K562 (cell line): Measurements from ENCODE around the gene NLRP4.

ENCODE experiments used
- CHD1 ChIP-seq: fragments of 200-600 bp; sonication (generic); IDR thresholded peaks from one replicate; pipeline ENCODE4 v1.6.1; 2012; ENCODE audit warnings: mild to moderate bottlenecking, moderate library complexity, low read length, inconsistent platforms
- EZH2 ChIP-seq: IDR thresholded peaks from 2 replicates; pipeline ENCODE4 v1.6.1; 2012; ENCODE audit warnings: low read depth, mild to moderate bottlenecking, inconsistent platforms, low read length, borderline replicate concordance
- KAT7 ChIP-seq: sonication (generic); formaldehyde crosslinking; IDR thresholded peaks from 2 replicates; pipeline ENCODE4 v1.8.0; 2022; ENCODE audit warnings: missing genetic modification reagents, mild to moderate bottlenecking, borderline replicate concordance
- NR3C1 ChIP-seq: sonication (generic); formaldehyde crosslinking; IDR thresholded peaks from 2 replicates; pipeline ENCODE4 v1.8.1; 2022; ENCODE audit warnings: missing genetic modification reagents
- POLR2A ChIP-seq: fragments of 450-650 bp; conservative IDR thresholded peaks from 2 replicates; pipeline ENCODE4 v1.6.1; 2016
- SMARCB1 ChIP-seq: IDR thresholded peaks from 2 replicates; pipeline ENCODE4 v1.6.1; 2011; ENCODE audit warnings: improper control_type of control experiment, low read depth; ENCODE audit not compliant: insufficient read length
- TF ChIP-seq, protein P1 (sequence below): fragments of 250-450 bp; sonication (Bioruptor Pico); IDR thresholded peaks from 2 replicates; pipeline ENCODE4 v1.8.0; 2021; ENCODE audit warnings: borderline replicate concordance, mild to moderate bottlenecking, moderate library complexity; ENCODE audit not compliant: poor library complexity, severe bottlenecking
- TF ChIP-seq, protein P2 (sequence below), 3 experiments: IDR thresholded peaks in 2 of 3; conservative IDR thresholded peaks in 1 of 3; 2 replicates each; pipeline ENCODE4 v1.5.1; 2011 to 2012; ENCODE audit warnings: low read length in 3 of 3, mild to moderate bottlenecking in 3 of 3, control low read depth in 2 of 3, improper control_type of control experiment in 1 of 3, inconsistent platforms in 1 of 3, low read depth in 1 of 3, mixed read lengths in 1 of 3, moderate library complexity in 1 of 3; ENCODE audit not compliant: insufficient read depth in 2 of 3

DNA sequence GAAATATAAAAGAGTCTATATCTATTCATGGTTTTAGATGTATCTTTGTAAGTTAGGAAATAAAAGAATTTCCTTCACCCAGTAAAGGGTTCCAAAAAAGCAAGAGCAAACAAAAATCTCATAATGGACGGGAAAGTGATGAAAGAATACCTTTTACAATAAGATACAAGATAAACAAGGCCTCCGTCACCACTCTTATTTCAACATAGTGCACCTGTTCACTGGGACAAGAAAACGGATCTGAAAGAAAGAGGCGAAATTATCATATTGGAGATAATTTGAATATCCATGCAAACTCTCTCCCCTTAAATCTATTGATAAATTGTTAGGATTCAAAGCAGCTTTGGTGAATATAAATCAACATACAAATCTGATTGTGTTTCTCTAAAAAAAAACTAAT is 3.7 kb upstream of the NLRP4 start:
- TF ChIP-seq KAT7 (CRISPR knock-in tag) (no peak), SMARCB1 (no peak), CHD1 (no peak), NR3C1 (no peak), POLR2A (no peak), EZH2 (no peak)
- TF ChIP-seq, protein P1, sequence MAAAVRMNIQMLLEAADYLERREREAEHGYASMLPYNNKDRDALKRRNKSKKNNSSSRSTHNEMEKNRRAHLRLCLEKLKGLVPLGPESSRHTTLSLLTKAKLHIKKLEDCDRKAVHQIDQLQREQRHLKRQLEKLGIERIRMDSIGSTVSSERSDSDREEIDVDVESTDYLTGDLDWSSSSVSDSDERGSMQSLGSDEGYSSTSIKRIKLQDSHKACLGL, result no peak
- TF ChIP-seq, protein P2, sequence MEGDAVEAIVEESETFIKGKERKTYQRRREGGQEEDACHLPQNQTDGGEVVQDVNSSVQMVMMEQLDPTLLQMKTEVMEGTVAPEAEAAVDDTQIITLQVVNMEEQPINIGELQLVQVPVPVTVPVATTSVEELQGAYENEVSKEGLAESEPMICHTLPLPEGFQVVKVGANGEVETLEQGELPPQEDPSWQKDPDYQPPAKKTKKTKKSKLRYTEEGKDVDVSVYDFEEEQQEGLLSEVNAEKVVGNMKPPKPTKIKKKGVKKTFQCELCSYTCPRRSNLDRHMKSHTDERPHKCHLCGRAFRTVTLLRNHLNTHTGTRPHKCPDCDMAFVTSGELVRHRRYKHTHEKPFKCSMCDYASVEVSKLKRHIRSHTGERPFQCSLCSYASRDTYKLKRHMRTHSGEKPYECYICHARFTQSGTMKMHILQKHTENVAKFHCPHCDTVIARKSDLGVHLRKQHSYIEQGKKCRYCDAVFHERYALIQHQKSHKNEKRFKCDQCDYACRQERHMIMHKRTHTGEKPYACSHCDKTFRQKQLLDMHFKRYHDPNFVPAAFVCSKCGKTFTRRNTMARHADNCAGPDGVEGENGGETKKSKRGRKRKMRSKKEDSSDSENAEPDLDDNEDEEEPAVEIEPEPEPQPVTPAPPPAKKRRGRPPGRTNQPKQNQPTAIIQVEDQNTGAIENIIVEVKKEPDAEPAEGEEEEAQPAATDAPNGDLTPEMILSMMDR (IDR thresholded peaks at IDR 0.05 in 2 of 3, conservative IDR thresholded peaks at IDR 0.05 in 1 of 3; ENCODE audit: insufficient read depth in 2 of 3, low read depth in 1 of 3, low read length in 3 of 3), result no peak
